Tibial nerve (tissue), 3 donors: ENCODE results near the gene GPRC5D.

Experiments
- POLR2A ChIP-seq, 2 donors: fragments of 450-650 bp; IDR thresholded peaks; one replicate each; pipeline ENCODE4 v1.6.1; 2017; ENCODE audit warnings: antibody characterized with exemption in 2 of 2, mild to moderate bottlenecking in 2 of 2, moderate library complexity in 2 of 2
- TF ChIP-seq, protein P1 (sequence below), 5 experiments: fragments of 200-600 bp in 3 of 5; fragments of 450-650 bp in 2 of 5; sonication (generic) in 3 of 5; IDR thresholded peaks; one replicate each; pipeline ENCODE4 v1.5.1; 2016 to 2019; ENCODE audit warnings: antibody characterized with exemption in 5 of 5, mild to moderate bottlenecking in 3 of 5, moderate library complexity in 2 of 5

DNA sequence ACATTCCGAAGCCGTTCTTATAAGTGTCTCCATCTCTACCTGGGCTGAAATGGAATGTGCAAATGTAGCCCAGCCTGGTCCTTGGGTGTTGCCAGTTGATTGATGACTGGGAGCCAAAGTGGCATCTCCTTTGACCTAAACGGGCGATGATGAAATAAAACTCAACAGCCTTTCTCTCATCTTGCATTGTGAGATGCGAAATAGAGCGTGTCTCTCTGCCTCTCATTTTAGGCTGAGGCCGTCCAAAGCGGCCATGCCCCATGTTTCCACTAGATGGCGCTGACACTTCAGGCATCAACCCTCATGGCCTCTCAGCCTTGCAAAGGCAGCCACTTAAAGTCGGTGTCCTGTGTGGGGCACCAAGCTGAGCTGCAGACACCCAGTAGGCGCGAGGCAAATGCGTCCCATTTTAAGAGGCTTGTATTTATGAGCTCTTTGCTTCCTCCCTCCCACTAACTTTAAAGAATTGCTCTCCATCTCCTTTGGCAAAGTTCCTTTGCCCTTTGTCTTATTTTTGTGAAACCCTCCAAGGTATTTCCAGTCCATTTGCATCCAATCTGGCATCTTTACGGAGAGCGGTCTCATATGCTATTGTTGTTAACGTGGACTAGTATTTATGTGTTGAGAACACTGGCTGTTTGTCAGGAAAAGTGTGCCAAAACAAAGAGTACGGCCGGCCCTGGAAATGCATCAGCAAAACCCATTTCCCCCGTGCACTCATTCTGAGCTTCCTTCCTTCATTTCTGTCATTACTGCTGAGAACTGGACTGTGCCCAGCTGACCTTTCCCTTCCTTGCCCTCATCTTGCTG, 35.6 kb downstream of the GPRC5D start:
- TF ChIP-seq, protein P1, sequence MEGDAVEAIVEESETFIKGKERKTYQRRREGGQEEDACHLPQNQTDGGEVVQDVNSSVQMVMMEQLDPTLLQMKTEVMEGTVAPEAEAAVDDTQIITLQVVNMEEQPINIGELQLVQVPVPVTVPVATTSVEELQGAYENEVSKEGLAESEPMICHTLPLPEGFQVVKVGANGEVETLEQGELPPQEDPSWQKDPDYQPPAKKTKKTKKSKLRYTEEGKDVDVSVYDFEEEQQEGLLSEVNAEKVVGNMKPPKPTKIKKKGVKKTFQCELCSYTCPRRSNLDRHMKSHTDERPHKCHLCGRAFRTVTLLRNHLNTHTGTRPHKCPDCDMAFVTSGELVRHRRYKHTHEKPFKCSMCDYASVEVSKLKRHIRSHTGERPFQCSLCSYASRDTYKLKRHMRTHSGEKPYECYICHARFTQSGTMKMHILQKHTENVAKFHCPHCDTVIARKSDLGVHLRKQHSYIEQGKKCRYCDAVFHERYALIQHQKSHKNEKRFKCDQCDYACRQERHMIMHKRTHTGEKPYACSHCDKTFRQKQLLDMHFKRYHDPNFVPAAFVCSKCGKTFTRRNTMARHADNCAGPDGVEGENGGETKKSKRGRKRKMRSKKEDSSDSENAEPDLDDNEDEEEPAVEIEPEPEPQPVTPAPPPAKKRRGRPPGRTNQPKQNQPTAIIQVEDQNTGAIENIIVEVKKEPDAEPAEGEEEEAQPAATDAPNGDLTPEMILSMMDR (IDR thresholded peaks at IDR 0.05): peak; percentile 94 to 98 (median 96)
- no peak for TF ChIP-seq POLR2A (IDR thresholded peaks at IDR 0.05)
